ENCODE data around the gene HGFAC. TPM values are rescaled to one million over a fixed set of nuclear protein-coding genes. Genes with fewer than 3 reads are reported as not detected.

Gene HGFAC
- total and polyA plus RNA-seq, 10 of the 15 experiments (the other 5 are each of a cell fraction or from before 2014, with no cell fraction given) = 0.38 TPM; not detected in 9

DNA sequence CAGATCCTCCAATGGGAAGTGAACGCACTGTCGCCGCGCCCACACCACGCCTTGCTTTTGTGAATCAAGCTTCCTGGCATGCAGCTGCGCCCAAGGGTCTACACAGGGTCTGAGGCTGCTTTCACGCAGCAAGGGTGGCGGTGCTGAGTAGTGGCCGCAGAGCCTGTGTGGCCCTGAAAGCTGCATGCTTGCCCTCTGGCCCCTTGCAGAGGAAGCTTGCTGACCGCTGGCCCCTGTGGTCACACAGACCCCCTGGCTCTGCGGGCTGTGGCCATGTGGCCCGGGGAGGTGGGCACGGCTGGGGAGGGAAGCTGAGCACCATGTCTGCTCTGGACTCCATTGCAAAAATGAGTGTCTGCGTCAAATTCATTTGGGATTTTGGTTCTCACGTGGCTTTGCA is 30.1 kb downstream of the HGFAC start:
- no peak for DNase-seq (ENCODE audit: low read depth, low spot score)
- Histone ChIP-seq H3K79me2 (ENCODE audit: control insufficient read depth, insufficient read depth, low read length) (no peaks in the 10 kb centered on the region), H4K20me1 (ENCODE audit: control insufficient read depth, insufficient read depth) (no peaks in the 10 kb centered on the region), H3K4me2 (ENCODE audit: control insufficient read depth, insufficient read depth) (no peak overlapping the region), H3K27me3 (replicated peaks in 1 of 2; ENCODE audit: control insufficient read depth in 2 of 2, insufficient read depth in 2 of 2, low read length in 1 of 2) (no peaks in the 10 kb centered on the region; a peak in 1 of 4 replicates), H3K36me3 (ENCODE audit: control insufficient read depth in 2 of 2, insufficient read depth in 2 of 2, low read length in 1 of 2) (no peaks in the 10 kb centered on the region), H3K9me3 (replicated peaks; ENCODE audit: control insufficient read depth, insufficient read depth, low read length) (no peaks in the 10 kb centered on the region; the same call in 2 of the 3 replicates), H3K4me1 (ENCODE audit: control insufficient read depth, insufficient read depth, low read length) (no peaks in the 10 kb centered on the region), H3K9ac (ENCODE audit: control insufficient read depth, insufficient read depth, low read length) (no peak overlapping the region), H3K27ac (ENCODE audit: control insufficient read depth, insufficient read depth) (no peak overlapping the region), H3K4me3 (no peak overlapping the region), H2AFZ (ENCODE audit: control insufficient read depth, low read depth, low read length) (no peak overlapping the region)
- ChIA-PET RAD21 (ENCODE audit: unreplicated experiment) (no interaction called here), CTCF (no interaction called here), POLR2A (no interaction called here), SMC1A (ENCODE audit: uncharacterized antibody, unreplicated experiment) (no interaction called here)
- BruUV-seq (replicated peaks) = no TSS peak
- WGBS (ENCODE audit: insufficient coverage, insufficient replicate concordance, low lambda C conversion rate, missing lambda C conversion rate) = 46% methylated on average over 14 of the region's 15 CpGs
- no peak for ATAC-seq
- intact Hi-C loops (cut with micrococcal nuclease; ENCODE audit: unreplicated experiment) = no loop called here
- in situ Hi-C loops (cut with MboI) = no loop called here
- FAIRE-seq = no peak
- TF ChIP-seq, protein P1, sequence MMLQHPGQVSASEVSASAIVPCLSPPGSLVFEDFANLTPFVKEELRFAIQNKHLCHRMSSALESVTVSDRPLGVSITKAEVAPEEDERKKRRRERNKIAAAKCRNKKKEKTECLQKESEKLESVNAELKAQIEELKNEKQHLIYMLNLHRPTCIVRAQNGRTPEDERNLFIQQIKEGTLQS (IDR thresholded peaks at IDR 0.05; ENCODE audit: borderline replicate concordance, extremely low read depth, low read depth, low read length) = no peak
- no peak for TF ChIP-seq KAT2A (conservative IDR thresholded peaks at IDR 0.05; ENCODE audit: control insufficient read depth, low read depth, low read length)
- no peak for TF ChIP-seq ATF7 (IDR thresholded peaks at IDR 0.05; ENCODE audit: low read depth)
- TF ChIP-seq, protein P2, sequence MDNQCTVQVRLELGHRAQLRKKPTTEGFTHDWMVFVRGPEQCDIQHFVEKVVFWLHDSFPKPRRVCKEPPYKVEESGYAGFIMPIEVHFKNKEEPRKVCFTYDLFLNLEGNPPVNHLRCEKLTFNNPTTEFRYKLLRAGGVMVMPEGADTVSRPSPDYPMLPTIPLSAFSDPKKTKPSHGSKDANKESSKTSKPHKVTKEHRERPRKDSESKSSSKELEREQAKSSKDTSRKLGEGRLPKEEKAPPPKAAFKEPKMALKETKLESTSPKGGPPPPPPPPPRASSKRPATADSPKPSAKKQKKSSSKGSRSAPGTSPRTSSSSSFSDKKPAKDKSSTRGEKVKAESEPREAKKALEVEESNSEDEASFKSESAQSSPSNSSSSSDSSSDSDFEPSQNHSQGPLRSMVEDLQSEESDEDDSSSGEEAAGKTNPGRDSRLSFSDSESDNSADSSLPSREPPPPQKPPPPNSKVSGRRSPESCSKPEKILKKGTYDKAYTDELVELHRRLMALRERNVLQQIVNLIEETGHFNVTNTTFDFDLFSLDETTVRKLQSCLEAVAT (IDR thresholded peaks at IDR 0.05) = no peak
- TF ChIP-seq YY1 (IDR thresholded peaks at IDR 0.05; ENCODE audit: low read depth, low read length) = no peak
- TF ChIP-seq, protein P3, sequence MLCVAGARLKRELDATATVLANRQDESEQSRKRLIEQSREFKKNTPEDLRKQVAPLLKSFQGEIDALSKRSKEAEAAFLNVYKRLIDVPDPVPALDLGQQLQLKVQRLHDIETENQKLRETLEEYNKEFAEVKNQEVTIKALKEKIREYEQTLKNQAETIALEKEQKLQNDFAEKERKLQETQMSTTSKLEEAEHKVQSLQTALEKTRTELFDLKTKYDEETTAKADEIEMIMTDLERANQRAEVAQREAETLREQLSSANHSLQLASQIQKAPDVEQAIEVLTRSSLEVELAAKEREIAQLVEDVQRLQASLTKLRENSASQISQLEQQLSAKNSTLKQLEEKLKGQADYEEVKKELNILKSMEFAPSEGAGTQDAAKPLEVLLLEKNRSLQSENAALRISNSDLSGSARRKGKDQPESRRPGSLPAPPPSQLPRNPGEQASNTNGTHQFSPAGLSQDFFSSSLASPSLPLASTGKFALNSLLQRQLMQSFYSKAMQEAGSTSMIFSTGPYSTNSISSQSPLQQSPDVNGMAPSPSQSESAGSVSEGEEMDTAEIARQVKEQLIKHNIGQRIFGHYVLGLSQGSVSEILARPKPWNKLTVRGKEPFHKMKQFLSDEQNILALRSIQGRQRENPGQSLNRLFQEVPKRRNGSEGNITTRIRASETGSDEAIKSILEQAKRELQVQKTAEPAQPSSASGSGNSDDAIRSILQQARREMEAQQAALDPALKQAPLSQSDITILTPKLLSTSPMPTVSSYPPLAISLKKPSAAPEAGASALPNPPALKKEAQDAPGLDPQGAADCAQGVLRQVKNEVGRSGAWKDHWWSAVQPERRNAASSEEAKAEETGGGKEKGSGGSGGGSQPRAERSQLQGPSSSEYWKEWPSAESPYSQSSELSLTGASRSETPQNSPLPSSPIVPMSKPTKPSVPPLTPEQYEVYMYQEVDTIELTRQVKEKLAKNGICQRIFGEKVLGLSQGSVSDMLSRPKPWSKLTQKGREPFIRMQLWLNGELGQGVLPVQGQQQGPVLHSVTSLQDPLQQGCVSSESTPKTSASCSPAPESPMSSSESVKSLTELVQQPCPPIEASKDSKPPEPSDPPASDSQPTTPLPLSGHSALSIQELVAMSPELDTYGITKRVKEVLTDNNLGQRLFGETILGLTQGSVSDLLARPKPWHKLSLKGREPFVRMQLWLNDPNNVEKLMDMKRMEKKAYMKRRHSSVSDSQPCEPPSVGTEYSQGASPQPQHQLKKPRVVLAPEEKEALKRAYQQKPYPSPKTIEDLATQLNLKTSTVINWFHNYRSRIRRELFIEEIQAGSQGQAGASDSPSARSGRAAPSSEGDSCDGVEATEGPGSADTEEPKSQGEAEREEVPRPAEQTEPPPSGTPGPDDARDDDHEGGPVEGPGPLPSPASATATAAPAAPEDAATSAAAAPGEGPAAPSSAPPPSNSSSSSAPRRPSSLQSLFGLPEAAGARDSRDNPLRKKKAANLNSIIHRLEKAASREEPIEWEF (IDR thresholded peaks at IDR 0.05; ENCODE audit: insufficient replicate concordance, low read depth, low read length) = no peak
- no peak for TF ChIP-seq BCL11A (IDR thresholded peaks at IDR 0.05; ENCODE audit: low read depth, low read length)
- TF ChIP-seq SMAD1 (IDR thresholded peaks at IDR 0.05; ENCODE audit: low read depth, partially characterized antibody) = no peak
- TF ChIP-seq, protein P4, sequence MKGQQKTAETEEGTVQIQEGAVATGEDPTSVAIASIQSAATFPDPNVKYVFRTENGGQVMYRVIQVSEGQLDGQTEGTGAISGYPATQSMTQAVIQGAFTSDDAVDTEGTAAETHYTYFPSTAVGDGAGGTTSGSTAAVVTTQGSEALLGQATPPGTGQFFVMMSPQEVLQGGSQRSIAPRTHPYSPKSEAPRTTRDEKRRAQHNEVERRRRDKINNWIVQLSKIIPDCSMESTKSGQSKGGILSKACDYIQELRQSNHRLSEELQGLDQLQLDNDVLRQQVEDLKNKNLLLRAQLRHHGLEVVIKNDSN (IDR thresholded peaks at IDR 0.05; ENCODE audit: borderline replicate concordance, extremely low read length, insufficient read depth, low read depth, low read length) = no peak
- no peak for TF ChIP-seq SP1 (IDR thresholded peaks at IDR 0.05; ENCODE audit: low read depth, low read length)
- TF ChIP-seq TCF12 (IDR thresholded peaks at IDR 0.05; ENCODE audit: low read depth, low read length) = no peak
- no peak for TF ChIP-seq GABPA (IDR thresholded peaks at IDR 0.05; ENCODE audit: low read depth)
- TF ChIP-seq, protein P5, sequence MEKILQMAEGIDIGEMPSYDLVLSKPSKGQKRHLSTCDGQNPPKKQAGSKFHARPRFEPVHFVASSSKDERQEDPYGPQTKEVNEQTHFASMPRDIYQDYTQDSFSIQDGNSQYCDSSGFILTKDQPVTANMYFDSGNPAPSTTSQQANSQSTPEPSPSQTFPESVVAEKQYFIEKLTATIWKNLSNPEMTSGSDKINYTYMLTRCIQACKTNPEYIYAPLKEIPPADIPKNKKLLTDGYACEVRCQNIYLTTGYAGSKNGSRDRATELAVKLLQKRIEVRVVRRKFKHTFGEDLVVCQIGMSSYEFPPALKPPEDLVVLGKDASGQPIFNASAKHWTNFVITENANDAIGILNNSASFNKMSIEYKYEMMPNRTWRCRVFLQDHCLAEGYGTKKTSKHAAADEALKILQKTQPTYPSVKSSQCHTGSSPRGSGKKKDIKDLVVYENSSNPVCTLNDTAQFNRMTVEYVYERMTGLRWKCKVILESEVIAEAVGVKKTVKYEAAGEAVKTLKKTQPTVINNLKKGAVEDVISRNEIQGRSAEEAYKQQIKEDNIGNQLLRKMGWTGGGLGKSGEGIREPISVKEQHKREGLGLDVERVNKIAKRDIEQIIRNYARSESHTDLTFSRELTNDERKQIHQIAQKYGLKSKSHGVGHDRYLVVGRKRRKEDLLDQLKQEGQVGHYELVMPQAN (conservative IDR thresholded peaks at IDR 0.05) = no peak
- TF ChIP-seq PAX5 (IDR thresholded peaks at IDR 0.05; ENCODE audit: borderline replicate concordance, low read depth, low read length) = no peak
- TF ChIP-seq SIN3A (IDR thresholded peaks at IDR 0.05; ENCODE audit: low read depth, low read length) = no peak

All from GM12878 (cell line).